ENCODE data around the gene CADPS2.

GRCh38 chr7:122550545-122550944, 335.7 kb downstream of the CADPS2 start:
- TF ChIP-seq EP300 (IDR thresholded peaks at IDR 0.05), result no peak
- peak in 1 of 7 experiments; percentile 22 for TF ChIP-seq CTCF (IDR thresholded peaks at IDR 0.05)
- no peak for TF ChIP-seq POLR2A (IDR thresholded peaks at IDR 0.05)
- no peak for TF ChIP-seq POLR2AphosphoS5 (IDR thresholded peaks at IDR 0.05)
